HG02870 (cell line): ENCODE data around the gene TMEM108.

Experiments used
- ATAC-seq: cut with Tn5 transposase; IDR thresholded peaks from one replicate; pipeline ENCODE4 v1.9.1; 2021; ENCODE audit warnings: mild to moderate bottlenecking, moderate library complexity; ENCODE audit not compliant: unreplicated experiment

TMEM108 gene

GRCh38 chr3:133053532-133053931 lies 15.3 kb downstream of the TMEM108 start:
- ATAC-seq: no peak

- ATAC-seq: no peak
Observed at GRCh38 chr3:133054586-133054985, 16.4 kb downstream of the TMEM108 start.

- ATAC-seq: no peak
Observed at GRCh38 chr3:133055339-133055738, 17.1 kb downstream of the TMEM108 start.

- ATAC-seq: no peak
Observed at GRCh38 chr3:133058243-133058642, 20.1 kb downstream of the TMEM108 start.

GRCh38 chr3:133058831-133059230 lies 20.6 kb downstream of the TMEM108 start:
- ATAC-seq: no peak

- no peak for ATAC-seq
Observed at GRCh38 chr3:133065193-133065961, 27.2 kb downstream of the TMEM108 start.

GRCh38 chr3:133066026-133066425 lies 27.8 kb downstream of the TMEM108 start:
- no peak for ATAC-seq

GRCh38 chr3:133069556-133070286 lies 31.5 kb downstream of the TMEM108 start:
- ATAC-seq: no peak

GRCh38 chr3:133074977-133075376 lies 36.8 kb downstream of the TMEM108 start:
- ATAC-seq: no peak

GRCh38 chr3:133077688-133078087 lies 39.5 kb downstream of the TMEM108 start:
- ATAC-seq: no peak

GRCh38 chr3:133079621-133080020 lies 41.4 kb downstream of the TMEM108 start:
- ATAC-seq: no peak

- ATAC-seq: no peak
Observed at GRCh38 chr3:133081016-133081415, 42.8 kb downstream of the TMEM108 start.

- no peak for ATAC-seq
Observed at GRCh38 chr3:133083395-133083794, 45.2 kb downstream of the TMEM108 start.

- ATAC-seq: no peak
Observed at GRCh38 chr3:133089906-133090485, 51.8 kb downstream of the TMEM108 start.

GRCh38 chr3:133092681-133093080 lies 54.5 kb downstream of the TMEM108 start:
- ATAC-seq: no peak

- ATAC-seq: no peak
Observed at GRCh38 chr3:133093366-133093765, 55.2 kb downstream of the TMEM108 start.

GRCh38 chr3:133096900-133097613 lies 58.9 kb downstream of the TMEM108 start:
- ATAC-seq: no peak

GRCh38 chr3:133103706-133104105 lies 65.5 kb downstream of the TMEM108 start:
- ATAC-seq: no peak

- ATAC-seq: no peak
Observed at GRCh38 chr3:133106169-133106568, 68.0 kb downstream of the TMEM108 start.

GRCh38 chr3:133112666-133113065 lies 74.5 kb downstream of the TMEM108 start:
- ATAC-seq: no peak

GRCh38 chr3:133113526-133113925 lies 75.3 kb downstream of the TMEM108 start:
- ATAC-seq: no peak
